ENCODE results near the gene SIX3.

DNA sequence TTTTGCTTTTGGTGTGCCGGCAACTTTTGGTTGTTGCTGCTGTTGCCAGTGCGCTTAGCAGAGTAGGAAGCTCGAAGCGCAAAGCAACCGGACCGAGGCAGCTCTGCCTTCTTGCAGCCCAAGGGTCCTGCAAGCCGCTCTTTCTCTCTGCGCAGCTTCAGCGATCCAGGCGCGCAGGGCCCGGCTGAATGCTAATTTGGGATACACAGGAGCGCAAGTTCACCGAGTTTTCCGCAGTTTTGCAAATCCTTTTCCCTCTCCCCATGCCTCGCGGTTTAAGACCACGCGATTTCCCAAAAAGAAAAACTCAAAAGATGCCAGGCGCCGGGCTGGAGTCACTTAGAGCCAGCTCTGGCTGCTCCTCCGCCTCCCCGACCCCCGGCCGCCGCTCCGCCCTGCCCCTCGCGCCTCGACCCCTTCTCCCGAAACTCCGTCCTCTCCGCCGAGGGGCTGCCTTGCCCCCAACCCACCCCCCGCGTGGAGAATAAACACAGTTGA, 13.5 kb upstream of the SIX3 start:
- TF ChIP-seq GATA2 (IDR thresholded peaks at IDR 0.05; ENCODE audit: low read depth, low read length) (no peak), GATA3 (IDR thresholded peaks at IDR 0.05; ENCODE audit: low read depth, low read length) (no peak)
